ENCODE results near the gene PIP5K1C.

DNA sequence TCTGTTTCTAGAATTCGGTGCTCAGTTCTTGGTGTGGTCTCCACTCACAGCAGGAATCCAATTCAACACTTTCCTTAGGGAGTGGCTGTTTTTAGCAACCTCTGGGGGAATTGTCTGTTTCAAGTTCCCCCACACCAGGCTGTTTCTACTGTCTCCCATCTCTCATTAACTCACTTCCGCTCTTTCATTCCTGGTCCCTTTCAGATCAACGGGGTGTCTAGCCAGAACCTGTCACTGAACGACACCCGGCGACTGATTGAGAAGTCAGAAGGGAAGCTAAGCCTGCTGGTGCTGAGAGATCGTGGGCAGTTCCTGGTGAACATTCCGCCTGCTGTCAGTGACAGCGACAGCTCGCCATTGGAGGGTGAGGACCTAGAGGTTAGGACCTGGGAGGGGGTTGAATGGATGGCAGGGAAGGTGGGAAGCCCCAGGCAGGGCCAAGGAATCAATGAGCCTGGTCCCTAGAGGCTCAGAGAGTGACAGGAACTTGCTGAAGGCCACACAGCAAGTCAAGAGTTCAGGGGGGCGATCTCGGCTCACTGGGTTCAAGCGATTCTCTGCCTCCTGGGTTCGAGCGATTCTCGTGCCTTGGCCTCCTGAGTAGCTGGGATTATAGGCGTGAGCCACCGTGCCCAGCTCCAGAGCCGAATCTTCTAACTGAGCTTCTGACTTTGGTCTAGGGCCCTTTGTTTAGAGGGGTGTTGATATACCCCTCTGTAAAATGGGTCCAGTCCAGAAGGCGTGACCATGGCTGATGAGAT is 33.5 kb upstream of the PIP5K1C start:
- TF ChIP-seq, protein P1, sequence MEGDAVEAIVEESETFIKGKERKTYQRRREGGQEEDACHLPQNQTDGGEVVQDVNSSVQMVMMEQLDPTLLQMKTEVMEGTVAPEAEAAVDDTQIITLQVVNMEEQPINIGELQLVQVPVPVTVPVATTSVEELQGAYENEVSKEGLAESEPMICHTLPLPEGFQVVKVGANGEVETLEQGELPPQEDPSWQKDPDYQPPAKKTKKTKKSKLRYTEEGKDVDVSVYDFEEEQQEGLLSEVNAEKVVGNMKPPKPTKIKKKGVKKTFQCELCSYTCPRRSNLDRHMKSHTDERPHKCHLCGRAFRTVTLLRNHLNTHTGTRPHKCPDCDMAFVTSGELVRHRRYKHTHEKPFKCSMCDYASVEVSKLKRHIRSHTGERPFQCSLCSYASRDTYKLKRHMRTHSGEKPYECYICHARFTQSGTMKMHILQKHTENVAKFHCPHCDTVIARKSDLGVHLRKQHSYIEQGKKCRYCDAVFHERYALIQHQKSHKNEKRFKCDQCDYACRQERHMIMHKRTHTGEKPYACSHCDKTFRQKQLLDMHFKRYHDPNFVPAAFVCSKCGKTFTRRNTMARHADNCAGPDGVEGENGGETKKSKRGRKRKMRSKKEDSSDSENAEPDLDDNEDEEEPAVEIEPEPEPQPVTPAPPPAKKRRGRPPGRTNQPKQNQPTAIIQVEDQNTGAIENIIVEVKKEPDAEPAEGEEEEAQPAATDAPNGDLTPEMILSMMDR (IDR thresholded peaks at IDR 0.05) = no peak
- TF ChIP-seq ZFX (IDR thresholded peaks at IDR 0.05; ENCODE audit: borderline replicate concordance) = no peak

All from 22Rv1 (cell line).